ENCODE results near the gene UBXN10. TPM values are rescaled to one million over a fixed set of nuclear protein-coding genes. Genes with fewer than 3 reads are reported as not detected.

Gene UBXN10
- polyA plus RNA-seq, 1 donor (not counting 4 experiments of a cell fraction or from before 2014, with no cell fraction given) = 0.05 TPM

DNA sequence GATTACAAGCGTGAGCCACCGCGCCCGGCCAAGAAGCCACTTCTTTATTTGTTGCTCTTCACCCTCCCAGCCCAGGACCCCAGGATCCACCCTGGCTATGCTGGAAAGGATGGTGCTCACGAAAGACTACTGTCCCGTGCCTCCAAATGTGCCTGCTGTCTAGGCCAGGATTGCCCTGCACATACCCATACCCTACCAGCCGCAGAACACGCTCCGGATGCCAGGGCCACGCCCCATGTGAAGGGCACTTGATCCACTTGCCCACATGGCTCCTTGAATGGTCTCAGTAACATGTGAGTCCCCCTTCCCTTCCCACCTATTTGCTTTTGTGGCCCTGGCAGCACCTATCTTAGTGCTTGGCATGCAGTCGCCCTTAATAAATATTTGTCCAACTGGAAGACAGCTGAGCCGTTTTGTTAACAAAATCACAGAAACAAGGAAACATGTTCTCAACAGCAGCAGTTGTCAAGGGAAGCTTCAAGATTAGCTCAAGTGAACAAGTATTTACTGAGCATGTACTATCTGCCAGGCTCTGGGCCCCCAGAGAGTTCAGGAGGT lies 13.8 kb upstream of the UBXN10 start:
- Histone ChIP-seq H4K20me1 (ENCODE audit: control insufficient read depth, extremely low read depth, insufficient read depth, low read length) (no peaks in the 10 kb centered on the region), H3K4me3 (ENCODE audit: control insufficient read depth in 2 of 3, extremely low read depth in 1 of 3, insufficient read depth in 2 of 3, low read depth in 1 of 3, low read length in 3 of 3) (no peak overlapping the region), H3K27me3 (ENCODE audit: control insufficient read depth, extremely low read depth, insufficient read depth, low read length) (peaks cover 2% of the 10 kb centered on the region), H3K9me1 (ENCODE audit: control insufficient read depth, extremely low read depth, insufficient read depth, low read length) (no peaks in the 10 kb centered on the region), H2AFZ (ENCODE audit: control insufficient read depth, low read length) (no peak overlapping the region), H3K9me3 (ENCODE audit: control insufficient read depth, low read depth, low read length) (no peaks in the 10 kb centered on the region), H3K79me2 (ENCODE audit: control insufficient read depth, insufficient read depth, low read length) (no peaks in the 10 kb centered on the region), H3K4me2 (ENCODE audit: control insufficient read depth, extremely low read depth, insufficient read depth, low read depth, low read length) (no peak overlapping the region), H3K9ac (ENCODE audit: control insufficient read depth, extremely low read depth, insufficient read depth, low read length) (no peak overlapping the region), H3K4me1 (ENCODE audit: control insufficient read depth, extremely low read depth, insufficient read depth, low read length) (peaks cover 14% of the 10 kb centered on the region), H3K36me3 (ENCODE audit: control insufficient read depth in 2 of 2, extremely low read depth in 1 of 2, insufficient read depth in 2 of 2, low read length in 2 of 2) (no peaks in the 10 kb centered on the region), H3K27ac (ENCODE audit: control insufficient read depth, insufficient read depth, low read length) (no peak overlapping the region)
- FAIRE-seq (no peak), DNase-seq (ENCODE audit: low read depth, low spot score) (no peak)
- no peak for TF ChIP-seq EZH2 (IDR thresholded peaks at IDR 0.05; ENCODE audit: low read length)
- dilution Hi-C loops (cut with MboI; ENCODE audit: extremely low pct_ligation_motif_present, low sequenced_read_pairs) = no loop called here

GRCh38 chr1:20174937-20175666 lies 10.8 kb upstream of the UBXN10 start:
- DNase-seq (ENCODE audit: low read depth, low spot score) (no peak), FAIRE-seq (no peak)
- no peak for TF ChIP-seq EZH2 (IDR thresholded peaks at IDR 0.05; ENCODE audit: low read length)
- TF ChIP-seq CTCF (optimal IDR thresholded peaks at IDR 0.05 in 1 of 3, IDR thresholded peaks at IDR 0.05 in 1 of 3, conservative IDR thresholded peaks at IDR 0.05 in 1 of 3; ENCODE audit: extremely low read depth in 1 of 3, insufficient read depth in 2 of 3, low read length in 3 of 3) = no peak
- Histone ChIP-seq H3K4me1 (ENCODE audit: control insufficient read depth, extremely low read depth, insufficient read depth, low read length) (peaks cover 7% of the 10 kb centered on the region), H3K4me3 (ENCODE audit: control insufficient read depth in 2 of 3, extremely low read depth in 1 of 3, insufficient read depth in 2 of 3, low read depth in 1 of 3, low read length in 3 of 3) (no peak overlapping the region), H3K79me2 (ENCODE audit: control insufficient read depth, insufficient read depth, low read length) (no peaks in the 10 kb centered on the region), H3K36me3 (ENCODE audit: control insufficient read depth in 2 of 2, extremely low read depth in 1 of 2, insufficient read depth in 2 of 2, low read length in 2 of 2) (no peaks in the 10 kb centered on the region), H3K27ac (ENCODE audit: control insufficient read depth, insufficient read depth, low read length) (no peak overlapping the region), H3K9ac (ENCODE audit: control insufficient read depth, extremely low read depth, insufficient read depth, low read length) (no peak overlapping the region), H4K20me1 (ENCODE audit: control insufficient read depth, extremely low read depth, insufficient read depth, low read length) (no peaks in the 10 kb centered on the region), H3K9me1 (ENCODE audit: control insufficient read depth, extremely low read depth, insufficient read depth, low read length) (no peaks in the 10 kb centered on the region), H3K4me2 (ENCODE audit: control insufficient read depth, extremely low read depth, insufficient read depth, low read depth, low read length) (no peak overlapping the region), H3K27me3 (ENCODE audit: control insufficient read depth, extremely low read depth, insufficient read depth, low read length) (peaks cover 6% of the 10 kb centered on the region), H2AFZ (ENCODE audit: control insufficient read depth, low read length) (no peak overlapping the region), H3K9me3 (ENCODE audit: control insufficient read depth, low read depth, low read length) (peaks cover 6% of the 10 kb centered on the region)
- dilution Hi-C loops (cut with MboI; ENCODE audit: extremely low pct_ligation_motif_present, low sequenced_read_pairs) = no loop called here
